NCI-H1092 treated with DMSO at 0.1 percent for 48 hours (cell line): ENCODE data around the gene CALY.
"Not testable (repeated sequence)": the region's sequence is repeated elsewhere in the genome, so short reads cannot be mapped to it uniquely, and the experiment has no call there.

Source experiments
- DNase-seq: peaks from one replicate; lab custom pipeline; 2025; lab: John Stamatoyannopoulos, UW

Gene CALY, protein sequence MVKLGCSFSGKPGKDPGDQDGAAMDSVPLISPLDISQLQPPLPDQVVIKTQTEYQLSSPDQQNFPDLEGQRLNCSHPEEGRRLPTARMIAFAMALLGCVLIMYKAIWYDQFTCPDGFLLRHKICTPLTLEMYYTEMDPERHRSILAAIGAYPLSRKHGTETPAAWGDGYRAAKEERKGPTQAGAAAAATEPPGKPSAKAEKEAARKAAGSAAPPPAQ

DNA sequence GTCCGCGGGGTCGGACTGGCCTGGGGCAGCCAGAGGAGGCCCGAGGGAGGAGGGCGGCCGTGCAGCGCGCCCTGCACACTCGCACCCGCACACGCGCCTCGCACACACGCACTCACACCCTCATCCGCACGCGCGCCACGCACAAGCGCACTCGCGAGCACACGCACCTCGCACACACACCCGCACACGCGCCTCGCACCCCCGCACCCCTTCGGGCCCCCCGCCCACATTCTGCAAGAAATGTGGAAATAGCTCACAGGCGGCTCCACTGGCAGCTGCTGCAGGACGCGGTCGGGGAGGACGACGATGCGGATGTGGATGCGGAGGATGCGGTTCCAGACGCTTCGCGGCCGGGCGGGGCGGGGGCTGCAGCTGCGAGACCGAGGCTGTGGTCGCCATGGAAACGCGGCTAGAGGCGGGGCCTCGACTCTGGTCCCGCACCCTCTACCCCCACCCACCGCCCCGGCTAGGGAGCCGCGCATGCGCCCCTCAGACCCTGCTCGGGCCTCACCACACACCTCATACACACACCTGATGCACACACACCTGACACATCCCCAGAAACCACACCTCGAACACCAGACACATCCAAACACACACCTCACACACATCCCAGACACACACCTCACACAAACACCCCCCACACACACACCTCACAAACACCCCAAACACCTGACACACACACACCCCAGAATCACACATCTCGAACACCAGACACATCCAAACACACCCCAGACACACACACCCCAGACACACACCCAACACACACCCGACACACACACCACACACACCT is at the start of gene CALY:
TSS of gene CALY (minus strand) at position 320 of the 793 bp plus-strand sequence. CDS start 7,907 bp downstream, outside the sequence.
- DNase-seq = no peak

DNA sequence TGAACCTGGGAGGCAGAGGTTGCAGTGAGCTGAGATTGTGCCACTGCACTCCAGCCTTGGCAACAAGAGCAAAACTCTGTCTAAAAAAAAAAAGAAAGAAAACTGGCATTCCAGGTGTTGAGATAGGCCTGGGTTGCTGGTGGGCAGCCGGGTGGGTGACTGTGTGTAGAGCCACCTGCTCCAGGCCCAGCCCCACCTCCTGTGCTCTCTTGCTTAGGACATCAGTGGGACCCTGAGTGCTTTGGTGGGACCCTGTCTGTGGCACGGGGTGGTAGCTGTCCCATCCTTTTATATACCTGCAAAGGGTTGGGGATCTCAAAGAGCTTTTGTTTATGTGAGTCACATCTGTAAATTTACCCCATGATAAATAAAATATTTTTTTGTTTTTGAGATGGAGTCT is 48.5 kb upstream of the CALY start:
- no peak for DNase-seq

DNA sequence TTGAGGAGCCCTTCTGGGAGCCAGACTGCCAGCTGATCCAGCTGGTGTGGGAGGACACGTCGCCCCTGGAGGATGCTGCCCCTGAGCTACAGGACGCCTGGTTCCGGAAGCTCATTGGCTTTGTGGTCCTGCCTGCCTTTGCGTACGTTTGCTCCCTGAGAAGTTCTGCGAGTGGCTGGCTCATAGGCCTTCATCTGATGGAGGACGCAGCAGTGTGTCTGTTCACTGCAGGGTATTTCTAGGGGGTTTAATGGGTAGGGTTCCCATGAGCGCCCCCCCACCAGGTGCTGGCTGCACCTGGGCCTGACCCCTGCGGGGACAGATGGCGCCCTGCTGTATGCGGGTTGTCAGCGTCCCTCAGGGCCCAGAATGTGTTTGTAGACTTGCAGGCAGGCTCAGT is 47.4 kb upstream of the CALY start:
- DNase-seq = no peak

DNA sequence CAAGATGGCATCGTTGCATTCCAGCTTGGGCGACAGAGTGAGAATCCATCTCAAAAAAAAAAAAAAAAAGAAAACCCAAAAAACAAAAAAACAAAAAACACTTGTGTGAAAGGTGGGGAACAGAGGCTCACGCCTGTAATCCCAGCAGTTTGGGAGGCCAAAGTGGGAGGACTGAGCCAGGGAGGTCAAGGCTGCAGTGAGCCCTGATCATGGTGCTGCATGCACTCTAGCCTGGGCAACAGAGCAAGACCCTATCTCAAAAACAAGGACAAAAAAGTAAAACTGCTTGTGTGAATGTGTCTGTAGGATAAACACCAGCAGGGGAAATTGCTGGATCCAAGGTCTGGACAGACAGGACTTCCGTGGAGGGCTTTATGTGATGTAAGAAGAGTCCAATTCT is 46.9 kb upstream of the CALY start:
- DNase-seq = no peak

DNA sequence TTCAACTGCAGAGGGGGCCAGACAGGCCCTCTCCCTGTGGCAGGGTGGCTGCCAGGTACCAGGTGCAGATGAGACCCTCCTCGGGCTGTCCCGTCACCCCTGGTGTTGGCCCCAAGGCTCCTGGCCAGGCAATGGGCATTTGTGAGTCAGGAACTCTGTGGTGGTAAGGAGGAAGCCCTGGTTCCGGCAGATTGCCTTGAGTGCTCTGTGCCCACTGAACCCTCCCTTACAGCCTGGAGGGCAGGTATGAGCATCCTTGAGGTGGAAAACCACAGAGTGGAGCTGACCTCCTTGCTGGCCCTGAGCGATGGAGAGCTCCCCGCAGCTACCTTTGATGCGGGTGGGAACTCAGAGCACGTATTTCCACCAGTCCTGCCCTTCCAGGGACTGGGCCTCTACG is 44.3 kb upstream of the CALY start:
- DNase-seq = no peak

DNA sequence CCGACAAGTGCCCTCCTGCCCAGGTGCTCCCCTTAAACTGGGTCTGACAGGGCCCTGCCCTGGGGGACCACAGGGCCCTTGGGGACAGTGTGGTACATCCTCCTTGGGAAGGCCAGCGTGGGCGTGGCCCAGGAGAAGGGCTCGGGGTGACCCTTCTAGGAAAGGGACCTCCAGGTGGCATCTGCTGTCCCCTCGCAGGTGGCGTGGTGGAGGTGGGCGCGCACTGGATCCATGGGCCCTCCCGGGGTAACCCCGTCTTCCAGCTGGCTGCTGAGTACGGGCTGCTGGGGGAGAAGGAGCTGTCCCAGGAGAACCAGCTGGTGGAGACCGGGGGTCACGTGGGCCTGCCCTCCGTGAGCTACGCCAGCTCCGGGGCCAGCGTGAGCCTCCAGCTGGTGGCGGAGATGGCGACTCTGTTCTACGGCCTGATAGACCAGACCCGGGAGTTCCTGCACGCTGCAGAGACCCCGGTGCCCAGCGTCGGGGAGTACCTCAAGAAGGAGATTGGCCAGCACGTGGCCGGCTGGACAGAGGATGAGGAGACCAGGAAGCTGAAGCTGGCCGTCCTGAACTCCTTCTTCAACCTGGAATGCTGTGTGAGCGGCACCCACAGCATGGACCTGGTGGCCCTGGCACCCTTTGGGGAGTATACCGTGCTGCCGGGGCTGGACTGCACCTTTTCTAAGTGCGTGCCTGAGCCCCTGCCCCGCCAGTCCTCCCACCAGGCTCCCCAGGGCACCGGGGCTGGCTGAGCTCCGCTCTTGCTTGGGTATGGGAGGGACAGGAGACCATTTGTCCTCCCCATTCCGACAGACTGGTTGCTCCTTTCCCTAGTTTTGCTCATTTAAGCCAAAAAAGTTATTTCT is 43.3 kb upstream of the CALY start:
- DNase-seq = no peak

DNA sequence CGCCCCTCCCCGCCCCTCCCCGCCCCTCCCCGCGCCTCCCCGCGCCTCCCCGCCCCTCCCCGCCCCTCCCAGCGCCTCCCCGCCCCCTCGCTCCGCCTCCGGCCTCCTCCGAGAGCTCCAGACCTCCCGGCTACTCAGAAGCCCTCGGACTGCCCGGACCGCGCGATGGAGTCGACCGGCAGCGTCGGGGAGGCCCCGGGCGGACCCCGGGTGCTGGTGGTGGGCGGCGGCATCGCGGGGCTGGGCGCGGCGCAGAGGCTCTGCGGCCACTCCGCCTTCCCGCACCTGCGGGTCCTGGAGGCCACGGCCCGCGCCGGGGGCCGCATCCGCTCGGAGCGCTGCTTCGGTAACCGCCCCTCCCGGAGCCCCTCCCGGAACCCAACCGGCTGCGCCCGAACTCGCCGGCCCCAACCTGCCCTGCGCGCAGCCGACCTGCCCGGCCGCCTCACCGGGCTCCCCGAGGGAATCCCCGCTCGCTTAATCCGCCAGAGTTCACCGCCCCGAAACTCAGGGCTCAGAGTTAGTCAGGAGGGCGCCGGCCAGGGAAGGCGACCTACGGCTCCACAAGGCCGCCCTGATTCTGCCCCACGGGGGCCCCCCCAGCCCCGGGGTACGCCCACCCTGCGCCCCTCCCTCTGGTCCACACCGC is 42.6 kb upstream of the CALY start, which contains the start of gene PAOX:
TSS of gene PAOX (plus strand) at position 111 of the 649 bp plus-strand sequence. CDS start at position 166, 55 bp downstream.
- DNase-seq = no peak

DNA sequence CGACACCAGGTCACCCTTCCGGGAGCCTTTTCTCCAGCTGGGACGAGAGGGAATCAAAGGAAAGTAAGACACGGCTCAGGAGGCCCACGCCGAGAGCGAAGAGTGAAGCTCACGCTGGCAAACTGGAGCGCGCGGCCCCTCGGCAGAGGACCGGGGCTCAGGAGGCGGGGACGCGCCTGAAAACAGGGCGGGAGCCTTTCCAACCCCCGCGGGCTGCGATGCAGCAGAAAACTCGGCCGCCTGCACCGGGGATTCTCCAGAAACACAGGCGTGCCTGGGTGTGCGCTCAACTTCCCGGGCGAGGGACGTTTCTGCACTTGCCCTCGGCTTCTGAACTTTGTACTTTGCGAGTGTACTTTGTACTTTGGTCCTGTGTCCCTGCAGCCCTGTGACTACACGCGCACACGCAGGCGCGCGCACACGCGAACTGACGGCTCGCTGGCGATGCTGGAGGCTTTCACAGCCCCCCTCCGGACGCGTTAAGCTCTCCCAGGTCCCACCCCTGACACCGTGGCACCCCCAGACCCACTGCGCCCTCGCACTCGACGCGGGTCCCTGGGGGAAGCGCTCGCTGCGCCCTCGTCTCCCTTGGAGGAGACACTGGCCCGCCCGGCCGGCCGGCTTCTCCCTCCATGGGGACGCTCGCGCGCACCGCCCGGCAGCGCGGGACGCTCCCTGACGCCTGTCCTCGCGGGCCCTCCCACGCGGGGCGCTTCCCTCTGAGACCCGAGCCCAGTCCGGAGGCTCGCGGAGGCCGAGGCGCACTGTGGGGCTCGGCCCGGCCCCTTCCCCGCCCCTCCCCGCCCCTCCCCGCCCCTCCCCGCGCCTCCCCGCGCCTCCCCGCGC is 41.8 kb upstream of the CALY start:
- DNase-seq = peak; percentile 14

DNA sequence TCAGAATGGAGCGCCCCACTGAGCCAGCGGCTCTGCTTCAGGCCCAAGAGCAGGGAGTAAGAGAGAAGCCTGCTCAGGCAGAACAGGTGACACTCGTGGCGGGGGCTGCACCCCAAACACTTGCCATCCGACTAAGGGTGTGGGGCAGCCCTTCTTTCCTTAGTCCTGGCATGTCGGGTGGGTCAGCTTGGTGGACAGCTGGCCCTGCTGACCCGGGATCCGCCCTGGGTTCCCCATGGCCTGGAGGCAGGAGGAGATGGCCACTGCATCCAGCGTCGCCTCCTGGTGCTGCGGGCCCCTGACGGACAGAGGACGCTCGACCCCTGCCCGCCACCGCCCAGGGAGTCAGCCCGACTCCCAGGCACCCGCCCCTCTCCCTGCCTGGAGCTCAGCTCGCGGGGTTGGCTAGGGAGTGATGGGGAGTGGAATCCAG is 41.1 kb upstream of the CALY start:
- DNase-seq = no peak

DNA sequence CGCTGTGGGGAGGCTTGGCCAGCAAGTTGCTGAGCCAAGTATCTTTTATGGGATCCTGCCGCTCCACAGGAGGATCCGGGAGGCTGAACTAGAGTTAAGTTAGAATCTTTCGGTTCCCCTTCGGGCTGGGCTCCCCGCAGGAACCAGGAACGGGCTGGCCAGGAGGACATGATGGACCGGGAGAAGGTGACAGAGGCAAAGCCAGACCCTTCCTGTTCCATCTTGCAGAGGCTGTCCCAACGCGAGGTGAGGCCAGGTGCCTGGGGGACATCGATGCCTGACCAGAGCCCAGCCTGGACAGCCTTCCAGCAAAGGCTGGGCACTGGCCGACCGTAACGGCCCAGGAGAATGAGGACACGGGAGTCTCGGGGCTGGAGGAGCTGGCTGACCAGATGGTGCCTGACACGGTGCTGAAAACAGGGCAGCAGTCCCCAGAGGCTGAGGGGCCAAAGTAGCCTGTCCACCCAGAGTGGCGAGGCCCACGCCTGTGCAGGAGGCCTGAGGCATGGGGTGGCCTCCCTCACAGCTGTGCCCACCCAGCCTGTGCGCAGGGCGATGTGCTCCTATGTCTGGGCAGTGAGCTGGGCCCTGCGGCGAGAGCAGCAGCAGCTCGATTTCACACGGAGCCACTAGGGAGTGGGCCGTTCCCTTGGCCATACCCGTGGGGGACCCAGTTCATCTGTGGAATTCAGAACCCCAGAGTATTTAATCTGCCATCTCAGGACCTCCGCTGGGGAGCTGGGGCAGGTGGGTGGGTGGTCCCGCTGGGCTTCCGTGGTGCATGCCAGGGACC is 40.5 kb upstream of the CALY start:
- DNase-seq = no peak

DNA sequence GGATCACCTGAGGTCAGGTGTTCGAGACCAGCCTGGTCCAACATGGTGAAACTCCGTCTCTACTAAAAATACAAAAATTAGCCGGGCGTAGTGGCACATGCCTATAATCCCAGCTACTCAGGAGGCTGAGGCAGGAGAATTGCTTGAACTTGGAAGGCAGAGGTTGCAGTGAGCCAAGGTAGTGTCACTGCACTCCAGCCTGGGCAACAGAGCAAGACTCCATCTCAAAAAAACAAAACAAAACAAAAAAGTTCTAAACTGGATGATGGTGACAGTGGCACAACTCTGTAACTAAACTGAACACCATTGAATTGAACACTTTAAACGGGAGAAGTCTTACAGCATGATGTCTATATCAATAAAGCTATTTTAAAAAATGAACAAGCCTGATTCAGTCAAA is 39.5 kb upstream of the CALY start:
- DNase-seq = not testable (repeated sequence)

DNA sequence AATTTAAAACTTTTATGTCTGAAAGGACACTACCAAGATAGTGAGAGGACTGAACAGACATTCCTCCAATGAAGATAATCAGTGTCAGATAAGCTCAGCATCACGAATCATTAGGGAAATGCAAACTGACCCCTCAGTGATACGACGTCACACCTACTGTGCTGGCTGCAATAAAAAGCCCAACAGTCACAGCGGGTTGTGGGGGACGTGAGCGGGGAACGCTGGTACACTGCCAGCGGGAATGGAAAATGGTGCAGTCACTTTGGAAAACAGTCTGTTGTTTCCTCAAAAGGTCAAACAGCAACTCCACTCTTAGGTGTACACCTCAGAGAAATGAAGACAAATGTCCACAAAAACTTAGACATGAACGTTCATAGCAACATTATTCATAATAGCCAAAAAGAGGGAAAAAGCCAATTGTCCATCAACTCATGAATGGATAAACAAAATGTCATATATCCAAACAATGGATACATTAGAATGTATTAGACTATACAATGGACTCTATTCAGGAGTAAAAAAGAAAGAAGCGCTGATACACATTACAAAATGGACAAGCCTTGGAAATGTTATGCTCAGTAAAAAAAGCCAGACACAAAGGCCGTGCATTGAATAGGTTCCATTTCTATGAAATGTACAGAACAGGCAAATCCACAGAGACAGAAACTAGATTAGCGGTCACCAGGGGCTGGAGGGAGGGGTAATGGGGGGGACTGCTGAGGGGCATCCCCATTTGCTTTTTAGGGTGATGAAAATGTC is 38.8 kb upstream of the CALY start:
- DNase-seq = no peak

DNA sequence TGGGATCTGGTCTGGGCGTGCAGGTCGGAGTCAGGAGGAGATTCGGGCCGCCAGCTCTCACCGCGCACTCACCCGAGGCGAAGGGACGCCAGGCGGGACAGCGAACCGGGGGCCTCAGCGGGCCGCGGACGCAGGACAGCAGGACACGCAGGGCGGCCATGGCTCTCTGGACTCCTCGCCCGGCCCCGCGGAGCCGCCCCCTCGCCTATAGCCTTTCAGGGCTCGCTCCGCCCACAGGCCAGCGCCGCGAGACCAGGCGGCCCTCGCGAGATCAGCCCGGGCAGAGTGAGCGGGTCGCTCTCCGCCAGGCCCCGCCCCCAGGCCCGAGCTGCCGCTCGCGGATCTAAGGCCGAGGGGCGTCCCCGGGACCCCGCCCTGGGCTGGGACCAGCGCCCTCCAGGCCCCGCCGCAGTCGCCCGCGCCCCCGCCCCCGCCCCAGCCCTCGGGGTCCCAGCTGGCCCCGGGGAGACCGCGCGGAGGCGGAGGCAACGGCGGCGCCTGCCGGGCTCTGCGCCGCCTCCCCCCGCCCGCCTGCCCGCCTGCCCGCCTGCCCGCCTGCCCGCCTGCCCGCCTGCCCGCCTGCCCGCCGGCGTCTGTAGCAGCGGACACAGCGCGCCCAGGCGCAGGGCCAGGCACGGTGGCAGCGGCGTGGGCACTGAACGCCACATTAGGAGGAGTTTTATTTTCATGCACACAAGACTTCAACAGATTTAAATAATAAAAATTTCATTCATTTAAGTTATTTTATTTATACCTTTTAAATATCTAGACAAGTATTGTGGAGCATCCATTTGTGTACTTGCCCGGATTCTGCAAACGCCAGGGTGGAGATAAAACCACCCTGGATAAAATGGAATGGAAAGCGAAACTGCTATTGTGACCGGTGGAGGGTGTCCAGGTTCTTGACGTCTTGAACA is 36.7 kb upstream of the CALY start, which contains the start of gene ECHS1:
TSS of gene ECHS1 (minus strand) at position 181 of the 917 bp plus-strand sequence. CDS start at position 160, 21 bp downstream.
- peak; percentile 88 for DNase-seq

DNA sequence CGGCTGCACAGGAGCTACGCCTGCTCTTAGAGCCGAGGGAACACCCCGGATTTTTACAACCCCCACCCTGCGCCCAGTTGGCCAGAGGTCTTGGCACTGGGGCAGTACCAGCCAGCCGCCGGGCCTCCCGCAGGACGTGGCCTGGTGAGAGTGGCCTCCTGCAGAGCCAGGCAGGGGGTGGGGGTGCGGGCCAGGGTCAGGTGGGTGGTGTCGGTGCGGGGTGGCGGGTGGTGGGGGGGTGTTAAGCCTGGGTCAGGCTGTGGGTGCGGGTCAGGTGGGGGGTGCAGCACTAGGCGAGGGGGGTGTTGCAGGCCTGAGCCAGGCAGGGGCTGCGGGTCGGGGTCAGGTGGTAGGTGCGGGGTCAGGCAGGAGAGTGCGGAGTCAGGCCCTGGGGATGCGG is 35.8 kb upstream of the CALY start:
- no peak for DNase-seq

DNA sequence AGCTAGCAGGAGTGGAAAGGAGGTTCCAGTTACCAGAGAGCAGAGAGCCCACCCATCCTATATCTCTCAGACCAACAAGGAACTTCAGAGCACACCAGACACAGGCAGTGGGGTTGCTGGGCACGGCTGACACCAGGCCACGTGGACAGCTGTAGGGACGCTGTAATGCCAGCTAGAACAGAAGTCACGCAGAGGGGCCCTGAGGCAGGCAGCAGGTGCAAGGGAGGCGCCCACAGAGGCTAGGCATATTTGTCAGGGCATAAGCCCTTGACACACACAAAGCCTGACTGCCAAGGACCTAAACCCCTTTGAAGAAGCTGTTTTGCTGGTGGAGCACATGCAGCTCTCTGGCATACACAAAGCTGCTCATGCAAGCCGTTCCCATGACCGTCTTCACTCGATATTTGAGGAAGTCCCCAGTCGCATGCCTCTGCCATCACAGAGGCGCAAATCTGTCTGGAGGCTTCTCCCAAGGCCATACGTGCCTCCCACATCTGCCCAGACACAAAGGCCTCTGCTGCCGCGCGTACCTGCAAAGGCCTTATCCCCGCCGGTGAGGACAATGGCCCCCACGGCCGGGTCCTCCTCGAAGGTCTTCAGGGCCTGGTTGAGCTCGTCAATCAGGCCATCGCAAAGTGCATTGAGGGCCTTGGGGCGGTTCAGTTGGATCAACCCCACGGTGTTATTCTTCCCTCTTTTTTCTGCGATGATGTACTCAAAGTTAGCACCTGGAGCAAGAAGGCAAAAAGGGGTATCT is 33.5 kb upstream of the CALY start:
- DNase-seq = no peak

DNA sequence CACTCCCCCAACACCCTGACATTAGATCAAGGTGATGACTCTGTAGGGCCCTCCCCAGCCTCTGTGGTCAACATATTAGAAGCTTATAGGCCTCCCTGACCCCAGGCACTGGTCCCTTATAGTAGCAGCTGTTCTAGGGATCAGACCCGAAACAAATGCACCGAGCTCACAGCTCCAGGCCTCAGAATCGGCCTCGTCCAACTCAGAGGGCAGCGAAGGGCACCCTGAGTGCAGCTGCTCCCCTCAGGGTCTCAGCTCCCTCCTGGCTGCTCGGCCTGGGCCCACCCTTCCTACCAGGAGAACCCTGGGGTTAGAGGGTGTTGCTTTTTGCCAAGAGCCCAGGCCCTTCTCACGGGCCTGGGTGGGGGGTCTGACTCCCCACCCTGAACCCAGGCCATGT is 31.5 kb upstream of the CALY start:
- DNase-seq = no peak

DNA sequence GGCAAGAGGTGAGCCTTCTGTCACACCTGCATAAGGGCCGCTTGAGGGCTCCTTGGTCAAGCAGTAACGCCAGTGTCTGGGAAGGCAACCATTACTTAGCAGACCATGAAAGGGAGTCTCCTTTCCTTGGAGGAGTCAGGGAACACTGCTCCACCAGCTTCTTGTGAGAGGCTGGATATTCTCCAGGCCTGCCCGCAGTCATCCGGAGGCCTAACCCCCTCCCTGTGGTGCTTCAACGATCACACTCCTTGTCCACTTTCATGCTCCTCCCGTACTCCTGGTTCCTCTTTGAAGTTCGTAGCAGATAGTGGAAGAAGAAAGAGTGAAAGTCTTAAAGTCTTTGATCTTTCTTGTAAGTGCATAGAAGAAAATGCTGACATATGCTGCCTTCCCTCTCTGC is 30.8 kb upstream of the CALY start:
- not testable (repeated sequence) for DNase-seq

DNA sequence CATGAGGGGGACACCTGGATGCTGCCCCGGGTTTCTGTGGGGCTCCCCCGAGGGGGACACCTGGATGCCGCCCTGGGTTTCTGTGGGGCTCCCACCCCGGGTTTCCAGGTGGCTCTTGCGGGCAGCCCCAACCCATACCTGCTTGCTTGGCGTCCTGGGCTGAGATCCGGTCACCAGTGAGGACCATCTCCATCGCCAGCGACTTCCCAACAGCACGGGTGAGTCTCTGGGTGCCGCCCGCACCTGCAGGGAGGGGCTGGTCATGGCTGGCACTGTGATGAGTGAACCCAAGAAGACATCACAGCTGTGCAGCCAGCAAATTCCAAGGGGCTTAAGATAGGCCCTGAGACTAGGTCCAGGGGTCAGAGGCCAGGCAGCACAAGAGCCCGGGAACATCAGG is 30.1 kb upstream of the CALY start:
- no peak for DNase-seq
